ENCODE results near the gene TMEM106B. TPM values are rescaled to one million over a fixed set of nuclear protein-coding genes. Genes with fewer than 3 reads are reported as not detected.

The TMEM106B gene
- 75.9 TPM for total RNA-seq

DNA sequence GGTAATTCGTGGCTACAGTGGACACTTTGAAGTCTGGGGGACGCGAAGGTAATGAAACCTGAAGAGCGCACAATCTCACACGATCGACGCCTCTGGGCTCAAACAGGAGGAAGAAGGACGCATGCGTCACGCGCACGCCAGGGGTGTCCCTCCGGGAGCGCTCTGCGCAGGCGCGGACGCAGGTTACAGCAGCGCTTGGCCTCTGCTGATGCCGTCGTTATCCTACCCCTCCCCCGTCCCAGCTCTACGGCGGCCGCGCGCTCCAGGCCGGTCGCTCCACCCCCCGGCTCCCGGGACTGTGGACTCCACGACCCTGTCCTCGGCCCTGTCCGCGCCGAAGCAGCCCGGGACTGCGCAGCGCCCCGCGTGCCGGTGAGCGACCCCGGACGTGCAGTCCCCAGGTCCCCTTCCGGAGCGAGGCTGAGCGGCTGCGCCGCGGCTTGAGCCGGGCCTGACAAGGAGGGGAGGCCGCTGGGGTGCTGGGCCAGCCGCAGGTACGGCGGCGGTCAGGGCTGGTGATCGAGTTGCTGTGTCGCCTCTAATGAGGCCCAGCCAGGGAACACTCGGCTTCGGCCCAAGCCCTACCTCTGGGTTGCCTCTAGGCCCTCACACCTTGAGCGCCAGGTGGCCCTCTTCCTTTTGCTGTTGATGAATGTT lies at the start of gene TMEM106B:
TMEM106B (plus strand) TSS at position 241 of the 657 bp plus-strand sequence. CDS start 3,517 bp downstream, outside the sequence.

Other genes with a start within 250 kb of the TMEM106B start
- gene VWDE, start 192.6 kb downstream of the TMEM106B start, total RNA-seq = 2.1 TPM

Measured in diencephalon (tissue), 1 donor.